ENCODE data around the gene AMOTL2.

AMOTL2 gene

GRCh38 chr3:134328846-134329245 is 45.4 kb downstream of the AMOTL2 start:
- H3K4me1 Mint-ChIP-seq: no peaks in the 10 kb centered on the region
- no peak overlapping the region for H3K4me3 Mint-ChIP-seq
- H3K9me3 Mint-ChIP-seq: no peaks in the 10 kb centered on the region
- no peaks in the 10 kb centered on the region for H3K36me3 Mint-ChIP-seq
- DNase-seq (ENCODE audit: low spot score in 2 of 2) (no peak), ATAC-seq (no peak)
- no peak overlapping the region for H3K27ac Mint-ChIP-seq

GRCh38 chr3:134328147-134328591 is 46.1 kb downstream of the AMOTL2 start:
- DNase-seq (ENCODE audit: low spot score in 2 of 2) (no peak), ATAC-seq (no peak)
- no peaks in the 10 kb centered on the region for H3K9me3 Mint-ChIP-seq
- no peak overlapping the region for H3K4me3 Mint-ChIP-seq
- H3K27ac Mint-ChIP-seq: no peak overlapping the region
- no peaks in the 10 kb centered on the region for H3K4me1 Mint-ChIP-seq
- no peaks in the 10 kb centered on the region for H3K36me3 Mint-ChIP-seq

- H3K36me3 Mint-ChIP-seq: no peaks in the 10 kb centered on the region
- ATAC-seq: no peak
Observed at GRCh38 chr3:134327594-134327975, 46.7 kb downstream of the AMOTL2 start.

GRCh38 chr3:134326760-134327593 is 47.3 kb downstream of the AMOTL2 start:
- ATAC-seq: no peak
- no peaks in the 10 kb centered on the region for H3K36me3 Mint-ChIP-seq

More at GRCh38 chr3:134327594-134327975, 46.7 kb downstream of the AMOTL2 start:
- DNase-seq (ENCODE audit: low spot score in 2 of 2): no peak
- no peak overlapping the region for H3K27ac Mint-ChIP-seq
- no peaks in the 10 kb centered on the region for H3K9me3 Mint-ChIP-seq
- no peaks in the 10 kb centered on the region for H3K4me1 Mint-ChIP-seq
- H3K4me3 Mint-ChIP-seq: no peak overlapping the region

GRCh38 chr3:134326126-134326525 is 48.1 kb downstream of the AMOTL2 start:
- no peak overlapping the region for H3K4me3 Mint-ChIP-seq
- no peaks in the 10 kb centered on the region for H3K36me3 Mint-ChIP-seq
- DNase-seq (ENCODE audit: low spot score in 2 of 2) (no peak), ATAC-seq (no peak)
- no peak overlapping the region for H3K27ac Mint-ChIP-seq
- H3K4me1 Mint-ChIP-seq: no peaks in the 10 kb centered on the region
- no peaks in the 10 kb centered on the region for H3K9me3 Mint-ChIP-seq

More at GRCh38 chr3:134326760-134327593, 47.3 kb downstream of the AMOTL2 start:
- no peaks in the 10 kb centered on the region for H3K9me3 Mint-ChIP-seq
- no peak overlapping the region for H3K27ac Mint-ChIP-seq
- H3K4me3 Mint-ChIP-seq: no peak overlapping the region
- no peak for DNase-seq (ENCODE audit: low spot score in 2 of 2)
- H3K4me1 Mint-ChIP-seq: no peaks in the 10 kb centered on the region

GRCh38 chr3:134325706-134326105 is 48.5 kb downstream of the AMOTL2 start:
- no peak for ATAC-seq
- Mint-ChIP-seq H3K4me3 (no peak overlapping the region), H3K36me3 (no peaks in the 10 kb centered on the region), H3K27ac (no peak overlapping the region), H3K9me3 (no peaks in the 10 kb centered on the region), H3K4me1 (no peaks in the 10 kb centered on the region)
- no peak for DNase-seq (ENCODE audit: low spot score in 2 of 2)

GRCh38 chr3:134325061-134325705 is 49.1 kb downstream of the AMOTL2 start:
- Mint-ChIP-seq H3K9me3 (no peaks in the 10 kb centered on the region), H3K36me3 (no peaks in the 10 kb centered on the region), H3K4me1 (no peaks in the 10 kb centered on the region), H3K27ac (no peak overlapping the region), H3K4me3 (no peak overlapping the region)
- ATAC-seq: peak; percentile 33
- DNase-seq (ENCODE audit: low spot score in 2 of 2): no peak

GRCh38 chr3:134323966-134324962 is 50.0 kb downstream of the AMOTL2 start:
- Mint-ChIP-seq H3K36me3 (no peaks in the 10 kb centered on the region), H3K4me1 (no peaks in the 10 kb centered on the region), H3K27ac (no peak overlapping the region), H3K9me3 (no peaks in the 10 kb centered on the region), H3K4me3 (no peak overlapping the region)
- ATAC-seq (peak; percentile 23), DNase-seq (ENCODE audit: low spot score in 2 of 2) (no peak)

GRCh38 chr3:134322286-134322685 is 52.0 kb downstream of the AMOTL2 start:
- DNase-seq (ENCODE audit: low spot score in 2 of 2) (no peak), ATAC-seq (no peak)
- Mint-ChIP-seq H3K4me1 (no peaks in the 10 kb centered on the region), H3K27ac (no peak overlapping the region), H3K9me3 (no peaks in the 10 kb centered on the region), H3K4me3 (no peak overlapping the region), H3K36me3 (no peaks in the 10 kb centered on the region)

- no peak overlapping the region for H3K4me3 Mint-ChIP-seq
- H3K27ac Mint-ChIP-seq: no peak overlapping the region
- ATAC-seq (peak; percentile 51), DNase-seq (ENCODE audit: low spot score in 2 of 2) (no peak)
- no peaks in the 10 kb centered on the region for H3K9me3 Mint-ChIP-seq
- H3K36me3 Mint-ChIP-seq: no peaks in the 10 kb centered on the region
- no peaks in the 10 kb centered on the region for H3K4me1 Mint-ChIP-seq
Observed at GRCh38 chr3:134320749-134321148, 53.5 kb downstream of the AMOTL2 start.

- no peak overlapping the region for H3K27ac Mint-ChIP-seq
Observed at GRCh38 chr3:134319931-134320330, 54.3 kb downstream of the AMOTL2 start.

GRCh38 chr3:134318166-134318565 is 56.1 kb downstream of the AMOTL2 start:
- H3K9me3 Mint-ChIP-seq: no peaks in the 10 kb centered on the region
- DNase-seq (ENCODE audit: low spot score in 2 of 2) (no peak), ATAC-seq (no peak)
- H3K4me3 Mint-ChIP-seq: no peak overlapping the region
- H3K27ac Mint-ChIP-seq: no peak overlapping the region
- peaks cover 6% of the 10 kb centered on the region for H3K4me1 Mint-ChIP-seq
- H3K36me3 Mint-ChIP-seq: no peaks in the 10 kb centered on the region

More at GRCh38 chr3:134319931-134320330, 54.3 kb downstream of the AMOTL2 start:
- no peaks in the 10 kb centered on the region for H3K4me1 Mint-ChIP-seq
- no peak overlapping the region for H3K4me3 Mint-ChIP-seq
- DNase-seq (ENCODE audit: low spot score in 2 of 2) (no peak), ATAC-seq (no peak)
- H3K9me3 Mint-ChIP-seq: no peaks in the 10 kb centered on the region
- H3K36me3 Mint-ChIP-seq: no peaks in the 10 kb centered on the region

GRCh38 chr3:134317106-134317947 is 56.9 kb downstream of the AMOTL2 start:
- H3K36me3 Mint-ChIP-seq: no peaks in the 10 kb centered on the region
- no peak overlapping the region for H3K4me3 Mint-ChIP-seq
- H3K27ac Mint-ChIP-seq: no peak overlapping the region
- peaks cover 6% of the 10 kb centered on the region for H3K4me1 Mint-ChIP-seq
- ATAC-seq (no peak), DNase-seq (ENCODE audit: low spot score in 2 of 2) (no peak)
- no peaks in the 10 kb centered on the region for H3K9me3 Mint-ChIP-seq

- H3K4me1 Mint-ChIP-seq: peaks cover 6% of the 10 kb centered on the region
- ATAC-seq: no peak
- no peak overlapping the region for H3K4me3 Mint-ChIP-seq
Observed at GRCh38 chr3:134315286-134316106, 58.8 kb downstream of the AMOTL2 start.

More at GRCh38 chr3:134315286-134316106, 58.8 kb downstream of the AMOTL2 start:
- DNase-seq (ENCODE audit: low spot score in 2 of 2): no peak
- Mint-ChIP-seq H3K27ac (no peak overlapping the region), H3K9me3 (no peaks in the 10 kb centered on the region), H3K36me3 (no peaks in the 10 kb centered on the region)
